ENCODE results near the gene TFPI. TPM values are rescaled to one million over a fixed set of nuclear protein-coding genes. Genes with fewer than 3 reads are reported as not detected.

Gene TFPI
- total and polyA plus RNA-seq, 4 donors = 72.9 to 131 (median 96.8) TPM

GRCh38 chr2:187532333-187533120 is 21.7 kb downstream of the TFPI start:
- WGBS (ENCODE audit: insufficient coverage) = 87% methylated on average over 13 of the region's 14 CpGs
- Histone ChIP-seq H3K27me3 (ENCODE audit: control insufficient read depth, insufficient read depth, low read length) (no peaks in the 10 kb centered on the region), H3K36me3 (ENCODE audit: control insufficient read depth, insufficient read depth, low read length) (no peaks in the 10 kb centered on the region), H3K4me1 (ENCODE audit: control insufficient read depth, insufficient read depth, low read length) (no peaks in the 10 kb centered on the region), H3K4me3 (ENCODE audit: low read depth, low read length) (no peak overlapping the region), H3K9me3 (ENCODE audit: control insufficient read depth, insufficient read depth, low read length) (peaks cover 1% of the 10 kb centered on the region), H3K27ac (ENCODE audit: low read depth, low read length) (no peak overlapping the region)
- no peak for DNase-seq (ENCODE audit: low read depth in 4 of 6, low spot score in 6 of 6)

GRCh38 chr2:187529977-187530721 is 24.1 kb downstream of the TFPI start:
- peaks cover 1% of the 10 kb centered on the region for H3K9me3 ChIP-seq (ENCODE audit: control insufficient read depth, insufficient read depth, low read length)
- H3K27me3 ChIP-seq (ENCODE audit: control insufficient read depth, insufficient read depth, low read length) = no peaks in the 10 kb centered on the region
- WGBS (ENCODE audit: insufficient coverage) = 100% methylated on average over 1 of the region's 7 CpGs
- H3K4me1 ChIP-seq (ENCODE audit: control insufficient read depth, insufficient read depth, low read length) = no peaks in the 10 kb centered on the region
- no peak overlapping the region for H3K27ac ChIP-seq (ENCODE audit: low read depth, low read length)
- DNase-seq (ENCODE audit: low read depth in 4 of 6, low spot score in 6 of 6) = no peak
- no peak overlapping the region for H3K4me3 ChIP-seq (ENCODE audit: low read depth, low read length)
- H3K36me3 ChIP-seq (ENCODE audit: control insufficient read depth, insufficient read depth, low read length) = no peaks in the 10 kb centered on the region

GRCh38 chr2:187529248-187529976 is 24.8 kb downstream of the TFPI start:
- DNase-seq (ENCODE audit: low read depth in 4 of 6, low spot score in 6 of 6) = no peak
- Histone ChIP-seq H3K27ac (ENCODE audit: low read depth, low read length) (no peak overlapping the region), H3K9me3 (ENCODE audit: control insufficient read depth, insufficient read depth, low read length) (no peaks in the 10 kb centered on the region), H3K36me3 (ENCODE audit: control insufficient read depth, insufficient read depth, low read length) (no peaks in the 10 kb centered on the region), H3K4me3 (ENCODE audit: low read depth, low read length) (no peak overlapping the region), H3K4me1 (ENCODE audit: control insufficient read depth, insufficient read depth, low read length) (no peaks in the 10 kb centered on the region), H3K27me3 (ENCODE audit: control insufficient read depth, insufficient read depth, low read length) (no peaks in the 10 kb centered on the region)
- 100% methylated on average over 1 of the region's 3 CpGs for WGBS (ENCODE audit: insufficient coverage)

- WGBS (ENCODE audit: insufficient coverage) = no CpG with 5 or more reads among the region's 1 CpG
- H3K27ac ChIP-seq (ENCODE audit: low read depth, low read length) = no peak overlapping the region
Measured at GRCh38 chr2:187528042-187528441, 26.2 kb downstream of the TFPI start.

DNA sequence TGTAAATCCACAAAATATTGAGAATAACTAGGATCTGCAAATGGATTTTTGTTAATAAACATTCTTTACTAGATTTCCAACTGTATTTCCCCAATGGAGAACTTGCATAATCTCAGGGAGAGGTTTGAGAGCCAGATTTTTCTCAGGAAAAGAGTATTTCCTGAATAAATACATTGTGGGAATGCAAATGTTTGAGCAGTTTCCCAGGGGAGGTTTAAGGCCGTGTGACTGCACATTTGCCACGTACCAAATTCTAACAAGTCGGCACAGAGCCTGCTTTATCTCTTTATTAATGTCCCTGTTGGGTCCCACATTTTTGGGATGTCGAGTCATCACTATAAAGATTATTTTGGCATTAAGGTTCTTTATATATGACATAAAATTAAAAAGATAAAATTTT is 27.0 kb downstream of the TFPI start:
- H3K27ac ChIP-seq (ENCODE audit: low read depth, low read length) = no peak overlapping the region
- DNase-seq (ENCODE audit: low read depth in 4 of 6, low spot score in 6 of 6) = peak in 2 of 6 donors; percentile 35 to 51
- WGBS (ENCODE audit: insufficient coverage) = no CpG with 5 or more reads among the region's 4 CpGs
- H3K36me3 ChIP-seq (ENCODE audit: control insufficient read depth, insufficient read depth, low read length) = no peaks in the 10 kb centered on the region
- H3K9me3 ChIP-seq (ENCODE audit: control insufficient read depth, insufficient read depth, low read length) = no peaks in the 10 kb centered on the region
- no peaks in the 10 kb centered on the region for H3K27me3 ChIP-seq (ENCODE audit: control insufficient read depth, insufficient read depth, low read length)
- no peaks in the 10 kb centered on the region for H3K4me1 ChIP-seq (ENCODE audit: control insufficient read depth, insufficient read depth, low read length)
- H3K4me3 ChIP-seq (ENCODE audit: low read depth, low read length) = no peak overlapping the region

More at GRCh38 chr2:187528042-187528441, 26.2 kb downstream of the TFPI start:
- Histone ChIP-seq H3K4me1 (ENCODE audit: control insufficient read depth, insufficient read depth, low read length) (no peaks in the 10 kb centered on the region), H3K36me3 (ENCODE audit: control insufficient read depth, insufficient read depth, low read length) (no peaks in the 10 kb centered on the region), H3K9me3 (ENCODE audit: control insufficient read depth, insufficient read depth, low read length) (no peaks in the 10 kb centered on the region), H3K4me3 (ENCODE audit: low read depth, low read length) (no peak overlapping the region), H3K27me3 (ENCODE audit: control insufficient read depth, insufficient read depth, low read length) (no peaks in the 10 kb centered on the region)
- DNase-seq (ENCODE audit: low read depth in 4 of 6, low spot score in 6 of 6) = no peak

DNA sequence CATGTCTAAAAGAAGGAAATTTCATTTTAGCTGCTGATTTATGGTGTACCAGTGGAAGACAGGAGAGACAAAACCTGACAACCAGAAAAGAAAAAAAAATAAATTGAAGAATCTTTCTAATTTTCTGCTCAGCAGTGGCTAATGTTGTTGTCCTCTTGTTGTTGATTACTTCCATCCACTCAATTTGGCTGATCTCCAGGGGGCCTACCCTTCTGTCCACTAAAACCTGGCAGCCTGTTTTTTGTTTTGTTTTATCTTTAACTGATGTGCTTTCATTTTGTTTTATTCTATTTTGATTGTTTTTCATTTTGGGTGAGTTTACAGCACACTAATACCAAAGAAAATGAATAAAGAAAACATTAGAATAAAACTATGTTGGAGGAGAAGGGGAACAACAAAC is 27.4 kb downstream of the TFPI start:
- peak overlapping the region; percentile 15 for H3K27ac ChIP-seq (ENCODE audit: low read depth, low read length)
- DNase-seq (ENCODE audit: low read depth in 4 of 6, low spot score in 6 of 6) = peak in 2 of 6 donors; percentile 49 to 76
- H3K4me1 ChIP-seq (ENCODE audit: control insufficient read depth, insufficient read depth, low read length) = no peaks in the 10 kb centered on the region
- H3K4me3 ChIP-seq (ENCODE audit: low read depth, low read length) = no peak overlapping the region
- H3K36me3 ChIP-seq (ENCODE audit: control insufficient read depth, insufficient read depth, low read length) = no peaks in the 10 kb centered on the region
- H3K9me3 ChIP-seq (ENCODE audit: control insufficient read depth, insufficient read depth, low read length) = no peaks in the 10 kb centered on the region
- no peaks in the 10 kb centered on the region for H3K27me3 ChIP-seq (ENCODE audit: control insufficient read depth, insufficient read depth, low read length)

DNA sequence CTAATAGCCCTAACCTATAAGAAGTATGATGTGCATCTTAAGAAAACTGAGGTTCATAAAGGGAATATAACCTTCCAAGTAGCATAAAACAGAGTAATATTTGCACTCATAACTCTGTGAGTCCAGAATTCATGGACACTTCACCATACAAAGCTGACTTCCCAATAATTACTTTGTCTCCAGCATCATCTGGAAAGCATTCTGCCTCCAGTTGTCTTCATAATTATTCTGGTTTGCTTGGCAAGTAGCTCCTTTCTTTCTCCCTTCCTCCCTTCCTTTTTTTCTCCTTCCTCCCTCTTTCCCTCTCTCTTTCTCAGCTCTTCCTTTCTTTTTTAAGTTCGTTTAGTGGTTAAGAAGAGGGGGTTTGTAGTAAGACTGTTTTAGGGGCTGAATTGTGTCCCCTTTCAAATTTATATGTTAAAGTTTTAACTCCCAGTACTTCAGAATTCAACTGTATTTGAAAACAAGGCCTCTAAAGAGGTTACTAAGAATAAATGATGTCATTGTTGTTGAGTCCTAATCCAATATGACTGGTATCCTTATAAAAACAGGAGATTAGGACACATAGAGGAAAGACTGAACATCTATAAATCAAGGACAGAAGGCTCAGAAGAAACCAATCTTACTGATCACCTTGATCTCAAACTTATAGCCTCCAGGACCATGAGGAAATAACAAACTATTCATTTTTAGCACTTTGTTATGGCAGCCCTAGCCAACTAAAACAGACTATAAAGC is 28.9 kb downstream of the TFPI start:
- no peak overlapping the region for H3K4me3 ChIP-seq (ENCODE audit: low read depth, low read length)
- H3K9me3 ChIP-seq (ENCODE audit: control insufficient read depth, insufficient read depth, low read length) = no peaks in the 10 kb centered on the region
- H3K27ac ChIP-seq (ENCODE audit: low read depth, low read length) = no peak overlapping the region
- no CpG with 5 or more reads among the region's 1 CpG for WGBS (ENCODE audit: insufficient coverage)
- no peaks in the 10 kb centered on the region for H3K27me3 ChIP-seq (ENCODE audit: control insufficient read depth, insufficient read depth, low read length)
- DNase-seq (ENCODE audit: low read depth in 4 of 6, low spot score in 6 of 6) = no peak
- H3K36me3 ChIP-seq (ENCODE audit: control insufficient read depth, insufficient read depth, low read length) = peaks cover under 1% of the 10 kb centered on the region
- H3K4me1 ChIP-seq (ENCODE audit: control insufficient read depth, insufficient read depth, low read length) = no peaks in the 10 kb centered on the region

DNA sequence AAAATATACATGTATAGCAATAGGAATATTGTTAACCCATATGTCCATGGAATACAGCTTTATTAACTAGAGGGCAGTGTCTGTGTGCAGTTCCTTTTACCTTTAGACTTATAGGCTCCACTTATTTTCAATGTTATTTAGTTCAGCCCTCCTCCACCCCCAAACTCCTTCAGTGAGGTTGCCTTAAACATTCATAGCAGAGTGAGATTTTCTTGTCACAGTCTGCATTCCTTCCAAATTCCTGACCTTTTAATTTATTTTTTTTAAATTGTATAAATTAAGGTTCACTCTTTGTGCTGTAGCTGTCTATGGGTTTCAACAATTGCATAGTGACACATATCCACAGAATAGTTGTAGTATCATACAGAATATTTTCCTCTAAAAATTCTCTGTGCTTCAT is 30.9 kb downstream of the TFPI start:
- H3K9me3 ChIP-seq (ENCODE audit: control insufficient read depth, insufficient read depth, low read length) = no peaks in the 10 kb centered on the region
- H3K27me3 ChIP-seq (ENCODE audit: control insufficient read depth, insufficient read depth, low read length) = no peaks in the 10 kb centered on the region
- H3K36me3 ChIP-seq (ENCODE audit: control insufficient read depth, insufficient read depth, low read length) = peaks cover 8% of the 10 kb centered on the region
- no peak overlapping the region for H3K4me3 ChIP-seq (ENCODE audit: low read depth, low read length)
- H3K4me1 ChIP-seq (ENCODE audit: control insufficient read depth, insufficient read depth, low read length) = no peaks in the 10 kb centered on the region
- no peak for DNase-seq (ENCODE audit: low read depth in 4 of 6, low spot score in 6 of 6)
- no peak overlapping the region for H3K27ac ChIP-seq (ENCODE audit: low read depth, low read length)

- Histone ChIP-seq H3K27me3 (ENCODE audit: control insufficient read depth, insufficient read depth, low read length) (no peaks in the 10 kb centered on the region), H3K9me3 (ENCODE audit: control insufficient read depth, insufficient read depth, low read length) (peaks cover 6% of the 10 kb centered on the region), H3K4me1 (ENCODE audit: control insufficient read depth, insufficient read depth, low read length) (no peaks in the 10 kb centered on the region), H3K4me3 (ENCODE audit: low read depth, low read length) (no peak overlapping the region), H3K36me3 (ENCODE audit: control insufficient read depth, insufficient read depth, low read length) (peaks cover 8% of the 10 kb centered on the region), H3K27ac (ENCODE audit: low read depth, low read length) (no peak overlapping the region)
- DNase-seq (ENCODE audit: low read depth in 4 of 6, low spot score in 6 of 6) = no peak
- WGBS (ENCODE audit: insufficient coverage) = 95% methylated on average over 5 of the region's 7 CpGs
Measured at GRCh38 chr2:187520121-187520624, 34.1 kb downstream of the TFPI start.
